SK-N-SH treated with all-trans-retinoic acid at 6 μM for 48 hours (cell line): Measurements from ENCODE around the gene KEAP1.
"Not testable (repeated sequence)": the region's sequence is repeated elsewhere in the genome, so short reads cannot be mapped to it uniquely, and the experiment has no call there.

Experiments used
- ATAC-seq: fragments of 200-7000 bp; cut with Tn5 transposase; 3 replicates; pipeline ENCODE4 v1.9.1; 2020; ENCODE audit warnings: mild to moderate bottlenecking, moderate library complexity
- CSDC2 ChIP-seq: fragments of 250-450 bp; sonication (Bioruptor Pico); IDR thresholded peaks from 2 replicates; pipeline ENCODE4 v1.5.0; 2020; ENCODE audit warnings: mild to moderate bottlenecking, moderate library complexity
- ESRRG ChIP-seq: fragments of 250-450 bp; sonication (Bioruptor Pico); IDR thresholded peaks from 2 replicates; pipeline ENCODE4 v1.6.1; 2021; ENCODE audit warnings: mild to moderate bottlenecking
- GLIS3 ChIP-seq: fragments of 250-450 bp; sonication (Bioruptor Pico); IDR thresholded peaks from 2 replicates; pipeline ENCODE4 v1.5.0; 2020; ENCODE audit warnings: mild to moderate bottlenecking, moderate library complexity
- PPARA ChIP-seq: fragments of 250-450 bp; sonication (Bioruptor Pico); IDR thresholded peaks from 2 replicates; pipeline ENCODE4 v1.5.0; 2020; ENCODE audit warnings: mild to moderate bottlenecking, borderline replicate concordance
- RARB ChIP-seq: fragments of 250-450 bp; sonication (Bioruptor Pico); IDR thresholded peaks from 2 replicates; pipeline ENCODE4 v1.8.0; 2021; ENCODE audit warnings: mild to moderate bottlenecking, moderate library complexity
- SNAI2 ChIP-seq: fragments of 250-450 bp; sonication (Bioruptor Pico); IDR thresholded peaks from 2 replicates; pipeline ENCODE4 v1.5.0; 2020; ENCODE audit warnings: mild to moderate bottlenecking, moderate library complexity
- TCF4 ChIP-seq: fragments of 250-450 bp; sonication (Bioruptor Pico); IDR thresholded peaks from 2 replicates; pipeline ENCODE4 v1.8.0; 2021; ENCODE audit warnings: mild to moderate bottlenecking, moderate library complexity, borderline replicate concordance
- TOX ChIP-seq: fragments of 250-450 bp; sonication (Bioruptor Pico); IDR thresholded peaks from 2 replicates; pipeline ENCODE4 v1.8.0; 2021; ENCODE audit warnings: mild to moderate bottlenecking, moderate library complexity, borderline replicate concordance
- ZC3H10 ChIP-seq: fragments of 250-450 bp; sonication (Bioruptor Pico); IDR thresholded peaks from 2 replicates; pipeline ENCODE4 v1.5.1; 2021; ENCODE audit warnings: mild to moderate bottlenecking, moderate library complexity
- ZFP3 ChIP-seq: fragments of 250-450 bp; sonication (Bioruptor Pico); IDR thresholded peaks from 2 replicates; pipeline ENCODE4 v1.5.0; 2020; ENCODE audit warnings: mild to moderate bottlenecking, moderate library complexity
- ZNF565 ChIP-seq: fragments of 450-650 bp; formaldehyde crosslinking; conservative IDR thresholded peaks from 2 replicates; pipeline ENCODE4 v1.5.0; 2020; ENCODE audit warnings: low read depth, mild to moderate bottlenecking, moderate library complexity
- ZNF70 ChIP-seq: fragments of 450-650 bp; formaldehyde crosslinking; IDR thresholded peaks from 2 replicates; pipeline ENCODE4 v1.5.0; 2020; ENCODE audit warnings: mild to moderate bottlenecking, moderate library complexity
- ZNF8 ChIP-seq: fragments of 450-650 bp; formaldehyde crosslinking; IDR thresholded peaks from 2 replicates; pipeline ENCODE4 v1.5.0; 2020; ENCODE audit warnings: mild to moderate bottlenecking, moderate library complexity
- TF ChIP-seq, protein P1 (sequence below): fragments of 250-450 bp; sonication (Bioruptor Pico); IDR thresholded peaks from 2 replicates; pipeline ENCODE4 v1.8.0; 2021; ENCODE audit warnings: low read depth, mild to moderate bottlenecking, moderate library complexity, borderline replicate concordance
- TF ChIP-seq, protein P2 (sequence below): fragments of 250-450 bp; sonication (Bioruptor Pico); IDR thresholded peaks from 2 replicates; pipeline ENCODE4 v1.5.0; 2020; ENCODE audit warnings: mild to moderate bottlenecking, moderate library complexity
- TF ChIP-seq, protein P3 (sequence below): fragments of 250-450 bp; sonication (Bioruptor Pico); IDR thresholded peaks from 2 replicates; pipeline ENCODE4 v1.8.0; 2020; ENCODE audit warnings: mild to moderate bottlenecking, moderate library complexity, borderline replicate concordance
- TF ChIP-seq, protein P4 (sequence below): fragments of 250-450 bp; sonication (Bioruptor Pico); IDR thresholded peaks from 2 replicates; pipeline ENCODE4 v1.5.1; 2020; ENCODE audit warnings: low read depth, mild to moderate bottlenecking, moderate library complexity

The KEAP1 gene

DNA sequence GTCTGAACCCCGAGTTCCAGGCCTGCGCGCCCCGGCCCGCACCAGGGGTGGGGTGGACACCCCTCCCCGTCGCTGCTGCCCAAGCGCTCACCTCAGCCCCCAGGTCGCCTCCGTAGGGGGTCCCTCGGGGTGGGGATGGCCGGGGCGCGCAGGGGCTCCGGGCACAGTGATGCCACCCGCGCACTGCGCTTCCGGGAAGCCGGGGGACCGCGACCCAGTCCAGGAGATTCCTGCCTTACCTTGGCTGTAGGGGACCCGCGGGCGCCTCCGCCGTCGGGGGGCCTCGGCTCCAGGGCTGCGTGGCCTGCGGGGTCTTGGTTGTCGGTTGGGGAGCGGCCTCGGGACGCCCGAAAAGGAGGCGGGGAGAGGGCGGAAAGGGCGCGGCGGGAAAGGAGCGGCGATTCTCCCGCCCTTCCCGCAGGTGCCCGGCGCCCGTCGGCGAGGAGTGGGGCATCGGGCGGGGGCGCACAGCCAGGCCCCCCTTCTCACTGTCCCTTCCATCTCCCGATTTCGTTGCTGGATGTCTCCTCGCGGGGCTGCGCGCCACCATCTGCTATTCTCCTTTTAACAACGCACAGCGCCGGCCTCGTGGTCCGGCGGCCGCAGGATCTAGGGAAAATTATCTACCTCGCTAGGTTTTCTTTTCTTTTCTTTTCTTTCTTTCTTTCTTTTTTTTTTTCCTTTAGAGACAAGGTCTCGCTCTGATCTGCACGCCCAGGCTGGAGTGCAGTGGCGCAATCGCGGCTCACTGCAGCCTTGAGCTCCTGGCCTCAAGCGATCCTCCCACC is at the start of gene KEAP1:
TSS of gene KEAP1 (minus strand) at position 355 of the 788 bp plus-strand sequence. CDS start 3,323 bp downstream, outside the sequence.
- ATAC-seq, result no peak; the same call in 1 of the 3 replicates
- TF ChIP-seq TCF4 (CRISPR knock-in tag) (no peak), ESRRG (CRISPR knock-in tag) (no peak), GLIS3 (CRISPR knock-in tag) (peak; percentile 35; the same call in 1 of the 2 replicates)

DNA sequence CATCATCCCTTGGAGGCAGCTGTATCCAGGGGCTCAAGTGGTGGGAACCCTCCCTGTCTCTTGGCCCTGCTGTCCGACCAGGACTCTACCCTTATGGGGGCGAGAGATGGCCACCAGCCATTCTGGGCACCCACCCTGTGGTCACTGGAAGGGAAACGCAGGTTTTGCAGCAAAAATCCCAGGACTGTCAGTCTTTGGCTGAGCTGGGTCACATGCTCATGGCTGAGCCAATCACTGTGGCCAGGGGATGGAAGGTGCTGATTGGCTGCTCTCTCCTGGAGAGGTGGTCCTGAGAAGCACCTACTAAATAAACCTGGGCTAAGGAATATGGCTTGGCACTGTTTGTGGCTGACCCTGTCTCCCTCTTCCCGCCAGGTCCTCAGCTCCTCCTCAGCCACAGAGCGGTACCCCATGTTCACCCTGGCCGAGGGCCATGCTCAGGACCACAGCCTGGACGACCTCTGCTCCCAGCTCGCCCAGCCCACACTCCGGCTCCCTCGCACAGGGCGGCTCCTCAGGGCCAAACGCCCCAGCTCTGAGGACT is 49.4 kb upstream of the KEAP1 start:
- ATAC-seq, result peak; percentile 67
- TF ChIP-seq ESRRG (CRISPR knock-in tag), result no peak

- TF ChIP-seq SNAI2 (CRISPR knock-in tag) (no peak), PPARA (CRISPR knock-in tag) (no peak), ESRRG (CRISPR knock-in tag) (no peak), ZNF70 (CRISPR knock-in tag) (no peak), ZC3H10 (CRISPR knock-in tag) (no peak), CSDC2 (CRISPR knock-in tag) (no peak), ZFP3 (CRISPR knock-in tag) (no peak), RARB (CRISPR knock-in tag) (no peak)
- TF ChIP-seq, protein P1, sequence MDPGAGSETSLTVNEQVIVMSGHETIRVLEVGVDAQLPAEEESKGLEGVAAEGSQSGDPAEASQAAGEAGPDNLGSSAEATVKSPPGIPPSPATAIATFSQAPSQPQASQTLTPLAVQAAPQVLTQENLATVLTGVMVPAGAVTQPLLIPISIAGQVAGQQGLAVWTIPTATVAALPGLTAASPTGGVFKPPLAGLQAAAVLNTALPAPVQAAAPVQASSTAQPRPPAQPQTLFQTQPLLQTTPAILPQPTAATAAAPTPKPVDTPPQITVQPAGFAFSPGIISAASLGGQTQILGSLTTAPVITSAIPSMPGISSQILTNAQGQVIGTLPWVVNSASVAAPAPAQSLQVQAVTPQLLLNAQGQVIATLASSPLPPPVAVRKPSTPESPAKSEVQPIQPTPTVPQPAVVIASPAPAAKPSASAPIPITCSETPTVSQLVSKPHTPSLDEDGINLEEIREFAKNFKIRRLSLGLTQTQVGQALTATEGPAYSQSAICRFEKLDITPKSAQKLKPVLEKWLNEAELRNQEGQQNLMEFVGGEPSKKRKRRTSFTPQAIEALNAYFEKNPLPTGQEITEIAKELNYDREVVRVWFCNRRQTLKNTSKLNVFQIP (CRISPR knock-in tag), result no peak
- TF ChIP-seq, protein P2, sequence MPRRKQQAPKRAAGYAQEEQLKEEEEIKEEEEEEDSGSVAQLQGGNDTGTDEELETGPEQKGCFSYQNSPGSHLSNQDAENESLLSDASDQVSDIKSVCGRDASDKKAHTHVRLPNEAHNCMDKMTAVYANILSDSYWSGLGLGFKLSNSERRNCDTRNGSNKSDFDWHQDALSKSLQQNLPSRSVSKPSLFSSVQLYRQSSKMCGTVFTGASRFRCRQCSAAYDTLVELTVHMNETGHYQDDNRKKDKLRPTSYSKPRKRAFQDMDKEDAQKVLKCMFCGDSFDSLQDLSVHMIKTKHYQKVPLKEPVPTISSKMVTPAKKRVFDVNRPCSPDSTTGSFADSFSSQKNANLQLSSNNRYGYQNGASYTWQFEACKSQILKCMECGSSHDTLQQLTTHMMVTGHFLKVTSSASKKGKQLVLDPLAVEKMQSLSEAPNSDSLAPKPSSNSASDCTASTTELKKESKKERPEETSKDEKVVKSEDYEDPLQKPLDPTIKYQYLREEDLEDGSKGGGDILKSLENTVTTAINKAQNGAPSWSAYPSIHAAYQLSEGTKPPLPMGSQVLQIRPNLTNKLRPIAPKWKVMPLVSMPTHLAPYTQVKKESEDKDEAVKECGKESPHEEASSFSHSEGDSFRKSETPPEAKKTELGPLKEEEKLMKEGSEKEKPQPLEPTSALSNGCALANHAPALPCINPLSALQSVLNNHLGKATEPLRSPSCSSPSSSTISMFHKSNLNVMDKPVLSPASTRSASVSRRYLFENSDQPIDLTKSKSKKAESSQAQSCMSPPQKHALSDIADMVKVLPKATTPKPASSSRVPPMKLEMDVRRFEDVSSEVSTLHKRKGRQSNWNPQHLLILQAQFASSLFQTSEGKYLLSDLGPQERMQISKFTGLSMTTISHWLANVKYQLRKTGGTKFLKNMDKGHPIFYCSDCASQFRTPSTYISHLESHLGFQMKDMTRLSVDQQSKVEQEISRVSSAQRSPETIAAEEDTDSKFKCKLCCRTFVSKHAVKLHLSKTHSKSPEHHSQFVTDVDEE, result no peak
- TF ChIP-seq, protein P3, sequence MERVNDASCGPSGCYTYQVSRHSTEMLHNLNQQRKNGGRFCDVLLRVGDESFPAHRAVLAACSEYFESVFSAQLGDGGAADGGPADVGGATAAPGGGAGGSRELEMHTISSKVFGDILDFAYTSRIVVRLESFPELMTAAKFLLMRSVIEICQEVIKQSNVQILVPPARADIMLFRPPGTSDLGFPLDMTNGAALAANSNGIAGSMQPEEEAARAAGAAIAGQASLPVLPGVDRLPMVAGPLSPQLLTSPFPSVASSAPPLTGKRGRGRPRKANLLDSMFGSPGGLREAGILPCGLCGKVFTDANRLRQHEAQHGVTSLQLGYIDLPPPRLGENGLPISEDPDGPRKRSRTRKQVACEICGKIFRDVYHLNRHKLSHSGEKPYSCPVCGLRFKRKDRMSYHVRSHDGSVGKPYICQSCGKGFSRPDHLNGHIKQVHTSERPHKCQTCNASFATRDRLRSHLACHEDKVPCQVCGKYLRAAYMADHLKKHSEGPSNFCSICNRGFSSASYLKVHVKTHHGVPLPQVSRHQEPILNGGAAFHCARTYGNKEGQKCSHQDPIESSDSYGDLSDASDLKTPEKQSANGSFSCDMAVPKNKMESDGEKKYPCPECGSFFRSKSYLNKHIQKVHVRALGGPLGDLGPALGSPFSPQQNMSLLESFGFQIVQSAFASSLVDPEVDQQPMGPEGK (CRISPR knock-in tag), result no peak
- 0 out of 3 replicates have a peak, but pooled peaks have one; percentile 17 for ATAC-seq
Observed at GRCh38 chr19:10551698-10552301, 48.6 kb upstream of the KEAP1 start.

- ATAC-seq, result not testable (repeated sequence)
Observed at GRCh38 chr19:10551006-10551405, 47.9 kb upstream of the KEAP1 start.

GRCh38 chr19:10550336-10550735 is 47.2 kb upstream of the KEAP1 start:
- no peak for ATAC-seq
- TF ChIP-seq, protein P1 (CRISPR knock-in tag), result no peak
- no peak for TF ChIP-seq TOX (CRISPR knock-in tag)
- TF ChIP-seq, protein P4, sequence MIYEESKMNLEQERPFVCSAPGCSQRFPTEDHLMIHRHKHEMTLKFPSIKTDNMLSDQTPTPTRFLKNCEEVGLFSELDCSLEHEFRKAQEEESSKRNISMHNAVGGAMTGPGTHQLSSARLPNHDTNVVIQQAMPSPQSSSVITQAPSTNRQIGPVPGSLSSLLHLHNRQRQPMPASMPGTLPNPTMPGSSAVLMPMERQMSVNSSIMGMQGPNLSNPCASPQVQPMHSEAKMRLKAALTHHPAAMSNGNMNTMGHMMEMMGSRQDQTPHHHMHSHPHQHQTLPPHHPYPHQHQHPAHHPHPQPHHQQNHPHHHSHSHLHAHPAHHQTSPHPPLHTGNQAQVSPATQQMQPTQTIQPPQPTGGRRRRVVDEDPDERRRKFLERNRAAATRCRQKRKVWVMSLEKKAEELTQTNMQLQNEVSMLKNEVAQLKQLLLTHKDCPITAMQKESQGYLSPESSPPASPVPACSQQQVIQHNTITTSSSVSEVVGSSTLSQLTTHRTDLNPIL (CRISPR knock-in tag), result no peak
- TF ChIP-seq ZFP3 (CRISPR knock-in tag), result no peak
- TF ChIP-seq CSDC2 (CRISPR knock-in tag), result no peak
- TF ChIP-seq ZNF8, result no peak
- TF ChIP-seq, protein P3 (CRISPR knock-in tag), result no peak
- TF ChIP-seq ESRRG (CRISPR knock-in tag), result no peak
- no peak for TF ChIP-seq ZC3H10 (CRISPR knock-in tag)
- TF ChIP-seq ZNF565 (CRISPR knock-in tag), result no peak
